HG02885 (cell line): ENCODE measurements around the gene PDHA1.

Source experiments
- ATAC-seq: cut with Tn5 transposase; IDR thresholded peaks from one replicate; pipeline ENCODE4 v1.9.1; 2021; ENCODE audit warnings: mild to moderate bottlenecking; ENCODE audit not compliant: unreplicated experiment, poor library complexity

Gene PDHA1

GRCh38 chrX:19343535-19344408 is at the start of gene PDHA1:
PDHA1 (plus strand) TSS chrX:19343927; CDS start chrX:19344038, 111 bp downstream.
- ATAC-seq: peak; percentile 98

DNA sequence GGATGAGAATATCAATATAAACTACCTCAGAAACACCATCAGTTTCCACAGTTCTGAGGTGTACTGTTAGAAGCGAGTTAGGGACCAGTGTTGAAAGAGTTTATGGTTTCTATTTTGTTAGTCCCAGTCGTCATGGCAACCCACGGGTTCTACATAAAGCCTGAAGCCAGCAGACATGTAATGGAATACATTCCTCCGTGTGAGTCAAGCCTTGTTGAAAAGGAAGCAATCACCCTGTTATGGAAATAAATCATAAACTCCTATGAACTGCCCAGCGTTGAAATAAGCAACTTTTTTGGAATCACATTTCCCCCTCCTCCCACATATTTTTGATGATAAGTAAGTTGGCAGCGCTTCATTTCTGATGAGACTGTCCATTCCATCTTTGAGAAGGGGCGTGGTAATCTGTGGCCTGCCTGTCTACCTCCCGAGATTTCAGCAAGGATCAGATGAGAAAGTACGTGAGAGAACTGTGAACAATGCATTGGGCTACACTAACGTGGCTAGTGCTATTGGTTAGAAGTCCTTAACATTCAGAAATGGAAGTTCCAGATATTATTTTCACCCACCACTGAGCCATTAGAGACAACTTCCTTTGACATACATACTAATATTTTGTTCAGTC is 40.4 kb upstream of the PDHA1 start:
- ATAC-seq: no peak

- no peak for ATAC-seq
Measured at GRCh38 chrX:19326567-19326966, 17.2 kb upstream of the PDHA1 start.

GRCh38 chrX:19331831-19332230 is 11.9 kb upstream of the PDHA1 start:
- no peak for ATAC-seq

GRCh38 chrX:19332983-19333382 is 10.7 kb upstream of the PDHA1 start:
- ATAC-seq: no peak

DNA sequence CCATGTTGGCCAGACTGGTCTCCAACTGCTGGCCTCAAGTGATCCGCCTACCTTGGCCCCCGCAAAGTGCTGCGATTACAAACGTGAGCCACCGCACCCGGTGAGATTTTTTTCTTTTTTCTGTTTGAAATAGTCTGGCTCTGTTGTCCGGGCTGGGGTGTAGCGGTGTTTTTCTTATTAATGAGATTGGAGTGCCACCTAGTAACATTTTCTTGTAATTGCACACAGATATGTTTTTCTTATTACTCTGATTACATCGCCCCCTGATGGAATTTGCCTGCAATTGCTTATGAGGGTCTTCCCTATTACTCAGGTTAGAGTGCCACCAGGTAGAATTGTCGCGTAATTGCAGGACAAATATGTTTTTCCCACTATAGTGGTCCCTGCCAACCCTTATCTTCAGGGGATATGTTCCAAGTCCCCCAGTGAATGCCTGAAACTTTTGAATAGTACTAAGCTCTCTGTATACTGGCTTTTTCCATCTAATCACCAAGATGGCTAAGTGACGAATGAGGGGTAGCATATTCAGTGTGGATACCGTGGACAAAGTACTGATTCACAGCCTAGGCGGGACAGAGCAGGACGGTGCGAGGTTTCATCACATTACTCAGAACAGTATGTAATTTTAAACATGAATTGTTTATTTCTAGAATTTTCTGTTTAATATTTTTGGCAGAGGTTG is 8.6 kb upstream of the PDHA1 start:
- ATAC-seq: no peak

DNA sequence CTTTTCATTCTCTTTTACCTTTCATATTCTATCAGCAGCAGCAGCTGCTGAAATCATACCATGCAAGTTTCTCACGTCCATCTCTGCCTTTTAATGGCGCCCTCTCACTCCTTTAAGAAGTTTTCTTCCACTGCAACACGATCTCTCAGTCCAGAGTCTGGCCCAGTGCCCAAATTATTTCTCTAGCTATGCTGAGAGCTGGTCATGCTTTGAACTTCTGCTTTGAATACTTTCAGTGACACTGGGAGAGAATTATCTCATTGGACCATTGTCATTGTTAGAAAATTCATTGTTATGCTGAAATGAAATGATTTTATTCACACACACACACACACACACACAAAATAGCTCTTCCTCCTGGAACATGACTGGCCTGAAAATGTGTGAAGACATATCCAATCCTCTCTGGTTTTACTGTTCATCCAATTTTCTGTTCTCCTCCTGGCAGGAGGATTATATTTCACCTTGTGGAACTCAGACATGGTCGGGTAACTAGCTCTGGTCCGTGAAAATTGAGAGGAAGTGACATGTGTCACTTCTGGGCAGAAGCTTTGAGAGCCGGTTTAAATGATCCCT is 1.3 kb upstream of the PDHA1 start:
- no peak for ATAC-seq

GRCh38 chrX:19343085-19343534 is 617 bp upstream of the PDHA1 start:
- ATAC-seq: no peak

DNA sequence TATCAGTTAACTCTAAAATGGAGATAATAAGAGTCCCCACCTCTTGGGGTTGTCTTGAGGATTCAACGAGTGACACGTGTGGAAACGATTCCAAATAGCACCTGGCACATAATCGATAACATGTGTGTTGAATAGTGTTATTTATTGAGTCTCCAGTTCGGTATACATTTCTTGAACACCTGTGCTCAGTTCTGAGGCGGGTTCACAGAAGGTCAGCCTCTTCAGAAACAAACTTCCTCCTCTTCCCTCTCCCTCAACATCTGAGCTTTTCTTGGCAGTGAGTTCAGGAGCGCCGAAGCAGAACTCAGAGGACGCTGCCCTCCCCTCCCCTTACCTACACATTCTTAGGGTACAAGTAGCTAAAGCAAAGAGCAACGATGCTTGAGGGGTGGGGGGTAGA is 934 bp downstream of the PDHA1 start:
- ATAC-seq: no peak

- no peak for ATAC-seq
Measured at GRCh38 chrX:19347916-19348315, 4.2 kb downstream of the PDHA1 start.

GRCh38 chrX:19349264-19349663 is 5.5 kb downstream of the PDHA1 start:
- no peak for ATAC-seq

DNA sequence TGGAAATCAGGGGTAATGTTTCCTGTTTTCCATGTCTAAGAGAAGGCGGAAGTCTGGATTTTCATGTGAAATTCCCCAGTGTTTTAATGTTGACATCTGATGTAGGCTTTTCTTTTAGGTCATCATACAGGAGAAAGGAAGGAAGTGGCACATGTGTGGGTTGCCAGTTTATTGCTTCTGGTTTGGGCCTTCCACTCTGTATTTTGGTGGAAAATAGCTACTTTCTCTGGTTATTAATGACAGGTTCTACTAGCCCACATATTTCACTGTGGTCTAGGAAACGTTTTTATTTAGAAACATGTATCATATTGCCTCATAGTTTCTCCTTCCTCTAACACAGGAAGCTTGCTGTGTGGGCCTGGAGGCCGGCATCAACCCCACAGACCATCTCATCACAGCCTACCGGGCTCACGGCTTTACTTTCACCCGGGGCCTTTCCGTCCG is 7.2 kb downstream of the PDHA1 start:
- ATAC-seq: peak; percentile 91

DNA sequence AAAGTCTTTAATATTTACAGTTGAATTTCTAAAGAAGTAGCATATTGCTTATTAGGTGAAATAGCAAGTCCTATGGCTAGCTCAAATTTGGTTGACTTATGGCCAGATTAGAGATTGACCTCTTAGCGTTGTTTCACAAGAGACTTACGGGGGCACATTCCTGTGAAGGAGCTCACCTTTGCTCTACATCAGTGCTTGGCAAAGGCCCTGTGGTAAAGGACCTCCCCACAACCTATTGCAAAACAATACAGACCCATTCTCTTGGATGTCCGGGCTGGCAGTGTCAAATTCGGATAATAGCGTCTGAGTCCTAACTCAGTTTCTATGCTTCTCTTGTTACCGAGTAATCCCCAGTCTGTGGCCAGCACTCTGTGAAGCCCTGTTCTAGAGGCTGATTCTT is 10.9 kb downstream of the PDHA1 start:
- ATAC-seq: no peak

DNA sequence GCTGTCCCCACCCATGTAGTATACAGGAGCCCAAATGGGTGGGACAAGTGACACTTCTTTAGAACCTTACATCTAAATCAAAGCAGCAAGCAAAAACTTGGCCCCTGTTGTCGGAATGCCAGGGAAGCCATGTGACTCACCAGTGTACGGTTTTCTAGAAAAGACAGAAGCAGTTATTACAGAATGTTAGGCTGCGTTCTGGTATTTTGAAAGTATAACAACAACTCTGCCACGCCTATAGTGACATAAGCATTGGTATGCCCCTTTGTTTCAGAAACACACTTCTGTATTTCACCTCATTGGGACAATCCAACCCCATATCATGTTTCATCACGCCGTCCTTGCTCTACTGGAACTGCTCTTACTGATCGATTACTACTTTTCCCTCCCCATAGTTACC is 14.8 kb downstream of the PDHA1 start:
- no peak for ATAC-seq

DNA sequence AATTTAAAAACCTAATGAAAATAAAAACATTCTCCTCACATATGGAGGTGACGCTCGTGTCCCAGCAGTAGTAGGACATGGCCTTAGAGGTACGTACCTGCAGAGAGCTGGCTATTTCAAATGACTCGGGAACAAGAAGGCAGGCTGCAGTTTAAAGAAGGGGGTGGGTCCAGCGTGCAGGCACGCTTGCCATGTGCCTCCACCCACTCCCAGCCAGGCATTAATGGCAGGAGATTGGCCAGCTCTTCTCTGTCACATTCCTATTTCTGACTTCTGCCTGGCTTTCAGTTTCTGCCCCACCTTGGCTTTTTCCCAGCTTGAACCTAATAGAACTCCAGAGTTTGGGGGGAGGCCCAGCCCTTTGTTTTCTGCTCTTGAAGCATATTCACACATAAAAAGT is 17.2 kb downstream of the PDHA1 start:
- ATAC-seq: no peak

GRCh38 chrX:19361701-19362100 is 18.0 kb downstream of the PDHA1 start:
- ATAC-seq: no peak

- ATAC-seq: no peak
Measured at GRCh38 chrX:19368576-19368975, 24.8 kb downstream of the PDHA1 start.

DNA sequence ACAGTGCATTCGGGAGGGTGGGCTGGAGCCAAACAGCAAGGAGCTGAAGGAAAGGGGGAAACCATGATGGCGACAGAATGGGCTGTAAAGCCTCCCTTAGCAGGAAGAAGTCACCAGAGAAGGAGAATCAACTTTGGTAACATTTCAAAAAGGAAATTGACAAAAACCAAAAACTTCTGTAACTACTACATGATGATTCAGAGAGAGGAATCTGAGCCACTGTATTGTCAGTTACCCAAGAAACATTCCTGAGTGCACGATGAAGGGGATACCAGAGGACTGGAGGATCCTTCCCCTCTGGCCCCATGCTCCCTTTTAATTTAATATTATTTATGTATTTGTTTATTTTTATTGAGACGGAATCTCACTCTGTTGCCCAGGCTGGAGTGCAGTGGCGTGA is 26.3 kb downstream of the PDHA1 start:
- no peak for ATAC-seq

GRCh38 chrX:19372170-19372546 is 28.4 kb downstream of the PDHA1 start:
- ATAC-seq: peak; percentile 79

GRCh38 chrX:19372547-19373331 is 29.0 kb downstream of the PDHA1 start:
- ATAC-seq: peak; percentile 33
